OCI-LY3 (cell line): ENCODE data around the gene SULT2B1.
"Not testable (repeated sequence)": the region's sequence is repeated elsewhere in the genome, so short reads cannot be mapped to it uniquely, and the experiment has no call there.

Experiments used
- H2AFZ ChIP-seq: fragments of 200-600, 300-600 bp; shearing (Covaris generic); 2 replicates; pipeline ENCODE4 v1.6.0; 2014; ENCODE audit warnings: antibody characterized with exemption, low read depth, low read length
- H3K27ac ChIP-seq: fragments of 200-600, 300-600 bp; sonication (generic); 2 replicates; pipeline ENCODE4 v1.5.1; 2014; ENCODE audit warnings: mild to moderate bottlenecking, low read length, moderate library complexity, mixed read lengths
- H3K27me3 ChIP-seq: fragments of 200-600, 300-600 bp; sonication (generic); 2 replicates; pipeline ENCODE4 v1.6.1; 2014; ENCODE audit warnings: low read depth, low read length, mixed read lengths
- H3K36me3 ChIP-seq: fragments of 200-600, 300-600 bp; sonication (generic); replicated peaks from 2 replicates; pipeline ENCODE3; 2014; ENCODE audit warnings: low read depth, low read length, mixed read lengths
- H3K4me1 ChIP-seq: fragments of 300-600, 200-600 bp; sonication (generic); 2 replicates; pipeline ENCODE4 v1.6.1; 2014; ENCODE audit warnings: low read length, mixed read lengths
- H3K4me2 ChIP-seq: fragments of 200-600, 300-600 bp; sonication (generic); 2 replicates; pipeline ENCODE4 v1.6.1; 2014; ENCODE audit warnings: low read length, mixed read lengths
- H3K4me3 ChIP-seq: fragments of 300-600, 200-600 bp; sonication (generic); 2 replicates; pipeline ENCODE4 v1.5.1; 2014; ENCODE audit warnings: antibody characterized with exemption, mild to moderate bottlenecking, low read length, moderate library complexity
- H3K79me2 ChIP-seq: fragments of 300-600, 200-600 bp; shearing (Covaris generic); 2 replicates; pipeline ENCODE4 v1.6.1; 2014; ENCODE audit warnings: mild to moderate bottlenecking, low read length, mixed read lengths
- H3K9ac ChIP-seq: fragments of 300-600, 200-600 bp; shearing (Covaris generic); 2 replicates; pipeline ENCODE4 v1.6.0; 2014; ENCODE audit warnings: mild to moderate bottlenecking, low read length, moderate library complexity
- H3K9me3 ChIP-seq: fragments of 200-600, 300-600 bp; shearing (Covaris generic); 2 replicates; pipeline ENCODE4 v1.6.1; 2014; ENCODE audit warnings: low read length, mixed read lengths; ENCODE audit not compliant: insufficient read depth
- H4K20me1 ChIP-seq: fragments of 200-600, 300-600 bp; sonication (generic); 2 replicates; pipeline ENCODE4 v1.6.1; 2016; ENCODE audit warnings: low read length, mixed read lengths; ENCODE audit not compliant: insufficient read depth
- EZH2phosphoT487 ChIP-seq: fragments of 200-600 bp; shearing (Covaris generic); IDR thresholded peaks from 2 replicates; pipeline ENCODE4 v1.6.1; 2018; ENCODE audit warnings: antibody characterized with exemption, mixed run types, low read depth
- TF ChIP-seq, protein P1 (sequence below): fragments of 200-600, 300-600 bp; sonication (generic); IDR thresholded peaks from 2 replicates; pipeline ENCODE4 v1.5.1; 2014; ENCODE audit warnings: antibody characterized with exemption, low read length, low read depth

SULT2B1 gene

DNA sequence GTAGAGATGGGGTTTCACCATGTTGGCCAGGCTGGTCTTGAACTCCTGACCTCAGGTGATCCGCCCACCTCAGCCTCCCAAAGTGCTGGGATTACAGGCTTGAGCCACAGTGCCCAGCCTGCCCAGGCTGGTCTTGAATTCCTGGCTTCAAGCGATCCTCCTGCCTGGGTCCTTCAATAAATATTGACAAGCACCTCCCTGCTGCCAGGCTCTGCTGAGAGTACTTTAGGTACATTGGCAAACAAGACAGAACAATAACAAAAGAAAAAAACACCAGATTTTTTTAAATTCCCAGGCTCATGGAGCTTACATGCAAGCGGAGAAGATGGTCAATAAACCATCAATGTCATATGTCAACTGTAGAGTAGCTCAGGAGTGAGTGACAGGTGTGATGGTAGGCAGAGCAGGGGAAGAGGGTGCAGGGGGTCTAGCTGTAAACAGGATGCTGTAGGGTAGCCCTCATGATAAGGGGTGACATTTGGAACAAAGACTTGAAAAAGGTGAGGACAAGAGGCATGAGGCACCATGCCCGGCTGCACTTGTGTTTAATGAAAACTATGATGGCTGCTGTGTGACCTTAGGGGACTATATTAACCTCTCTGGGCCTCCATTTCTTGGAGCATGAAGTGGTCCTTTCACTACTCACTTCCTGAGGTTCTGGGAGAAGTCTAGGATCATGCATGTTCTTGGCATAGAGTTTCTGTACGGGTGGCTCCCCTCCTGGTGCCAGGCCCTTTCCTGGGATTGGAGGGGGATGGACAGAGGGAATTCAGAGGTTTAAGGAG is 19.6 kb downstream of the SULT2B1 start:
- H3K36me3 ChIP-seq: no peaks in the 10 kb centered on the region
- no peak overlapping the region for H2AFZ ChIP-seq
- H3K4me2 ChIP-seq: no peak overlapping the region
- no peak overlapping the region for H3K27ac ChIP-seq
- no peak overlapping the region for H3K9ac ChIP-seq
- peaks cover 7% of the 10 kb centered on the region for H3K27me3 ChIP-seq
- H3K4me1 ChIP-seq: peaks cover 5% of the 10 kb centered on the region
- H3K4me3 ChIP-seq: no peak overlapping the region
- no peaks in the 10 kb centered on the region for H4K20me1 ChIP-seq
- TF ChIP-seq EZH2phosphoT487: no peak
- TF ChIP-seq, protein P1, sequence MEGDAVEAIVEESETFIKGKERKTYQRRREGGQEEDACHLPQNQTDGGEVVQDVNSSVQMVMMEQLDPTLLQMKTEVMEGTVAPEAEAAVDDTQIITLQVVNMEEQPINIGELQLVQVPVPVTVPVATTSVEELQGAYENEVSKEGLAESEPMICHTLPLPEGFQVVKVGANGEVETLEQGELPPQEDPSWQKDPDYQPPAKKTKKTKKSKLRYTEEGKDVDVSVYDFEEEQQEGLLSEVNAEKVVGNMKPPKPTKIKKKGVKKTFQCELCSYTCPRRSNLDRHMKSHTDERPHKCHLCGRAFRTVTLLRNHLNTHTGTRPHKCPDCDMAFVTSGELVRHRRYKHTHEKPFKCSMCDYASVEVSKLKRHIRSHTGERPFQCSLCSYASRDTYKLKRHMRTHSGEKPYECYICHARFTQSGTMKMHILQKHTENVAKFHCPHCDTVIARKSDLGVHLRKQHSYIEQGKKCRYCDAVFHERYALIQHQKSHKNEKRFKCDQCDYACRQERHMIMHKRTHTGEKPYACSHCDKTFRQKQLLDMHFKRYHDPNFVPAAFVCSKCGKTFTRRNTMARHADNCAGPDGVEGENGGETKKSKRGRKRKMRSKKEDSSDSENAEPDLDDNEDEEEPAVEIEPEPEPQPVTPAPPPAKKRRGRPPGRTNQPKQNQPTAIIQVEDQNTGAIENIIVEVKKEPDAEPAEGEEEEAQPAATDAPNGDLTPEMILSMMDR: no peak
- H3K9me3 ChIP-seq: no peaks in the 10 kb centered on the region
- no peaks in the 10 kb centered on the region for H3K79me2 ChIP-seq

DNA sequence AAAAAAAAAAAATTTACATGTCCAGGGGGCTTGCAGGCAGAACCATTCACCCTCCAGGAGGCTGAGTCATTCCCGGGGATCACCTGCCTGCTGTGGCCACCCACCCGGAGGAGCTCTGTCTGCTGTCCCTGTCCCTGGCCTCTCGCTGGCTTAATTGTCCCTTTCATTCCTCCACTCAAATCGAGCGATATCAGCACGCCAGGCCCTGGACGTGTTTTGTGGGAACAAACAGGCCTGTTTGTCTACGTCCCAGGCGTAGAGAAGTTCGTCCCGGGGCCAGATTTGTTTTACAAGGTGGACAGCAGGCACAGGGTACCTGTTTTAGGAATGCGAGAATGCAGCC is 21.2 kb downstream of the SULT2B1 start:
- no peak for TF ChIP-seq EZH2phosphoT487
- TF ChIP-seq, protein P1: no peak
- Histone ChIP-seq H3K27ac (no peak overlapping the region), H3K79me2 (no peaks in the 10 kb centered on the region), H2AFZ (no peak overlapping the region), H3K4me2 (no peak overlapping the region), H3K4me3 (no peak overlapping the region), H3K4me1 (peaks cover 5% of the 10 kb centered on the region), H4K20me1 (no peaks in the 10 kb centered on the region), H3K9me3 (no peaks in the 10 kb centered on the region), H3K36me3 (no peaks in the 10 kb centered on the region), H3K9ac (no peak overlapping the region), H3K27me3 (no peaks in the 10 kb centered on the region)

DNA sequence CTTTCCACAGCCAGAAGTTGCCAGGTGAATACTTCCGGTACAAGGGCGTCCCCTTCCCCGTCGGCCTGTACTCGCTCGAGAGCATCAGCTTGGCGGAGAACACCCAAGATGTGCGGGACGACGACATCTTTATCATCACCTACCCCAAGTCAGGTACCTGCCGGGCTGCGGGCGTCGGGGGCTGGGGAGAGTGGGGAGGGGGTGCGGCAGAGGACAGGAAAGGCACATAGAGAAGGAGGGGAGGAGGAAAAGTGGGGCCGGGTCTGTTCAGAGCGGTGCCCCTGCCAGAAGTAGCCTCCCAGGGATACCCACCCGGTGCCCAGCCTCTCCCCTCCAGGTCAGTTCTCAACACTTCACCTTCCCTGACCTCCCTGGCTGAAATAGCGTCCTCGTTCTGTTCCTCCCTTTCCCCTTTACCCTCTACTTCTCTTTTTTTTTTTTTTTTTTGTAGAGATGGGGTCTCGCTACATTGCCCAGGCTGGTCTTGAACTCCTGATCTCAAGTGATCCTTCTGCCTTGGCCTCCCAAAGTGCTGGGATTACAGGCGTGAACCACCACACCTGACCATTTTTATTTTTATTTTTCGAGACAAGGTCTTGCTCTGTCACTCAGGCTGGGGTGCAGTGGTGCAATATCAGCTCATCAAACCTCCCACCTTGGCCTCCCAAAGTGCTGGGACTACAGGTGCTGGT is 24.1 kb downstream of the SULT2B1 start:
- Histone ChIP-seq H3K4me3 (no peak overlapping the region), H4K20me1 (no peaks in the 10 kb centered on the region), H3K36me3 (no peaks in the 10 kb centered on the region), H3K27ac (no peak overlapping the region), H2AFZ (no peak overlapping the region), H3K9ac (no peak overlapping the region), H3K79me2 (no peaks in the 10 kb centered on the region), H3K27me3 (no peaks in the 10 kb centered on the region), H3K9me3 (no peaks in the 10 kb centered on the region), H3K4me2 (no peak overlapping the region), H3K4me1 (peaks cover 5% of the 10 kb centered on the region)
- TF ChIP-seq, protein P1: no peak
- TF ChIP-seq EZH2phosphoT487: no peak

DNA sequence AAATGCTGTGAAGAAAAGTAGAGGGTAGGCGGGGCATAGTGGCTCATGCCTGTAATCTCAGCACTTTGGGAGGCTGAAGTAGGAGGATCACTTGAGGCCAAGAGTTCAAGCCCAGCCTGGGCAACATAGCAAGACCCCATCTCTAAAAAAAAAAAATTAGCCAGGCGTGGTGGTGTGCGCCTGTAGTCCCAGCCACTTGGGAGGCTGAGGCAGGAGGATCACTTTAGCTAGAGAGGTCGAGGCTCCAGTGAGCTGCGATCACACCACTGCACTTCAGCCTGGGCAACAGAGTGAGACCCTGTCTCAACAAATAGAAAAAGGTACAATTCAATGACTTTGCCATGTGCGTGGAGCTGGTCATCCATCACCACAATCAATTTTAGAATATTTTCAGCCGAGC is 25.9 kb downstream of the SULT2B1 start:
- H2AFZ ChIP-seq, H3K4me2 ChIP-seq, H3K36me3 ChIP-seq, H3K9me3 ChIP-seq, H3K4me1 ChIP-seq, H3K27ac ChIP-seq, H3K79me2 ChIP-seq, H3K4me3 ChIP-seq, H3K27me3 ChIP-seq, H4K20me1 ChIP-seq, H3K9ac ChIP-seq: not testable (repeated sequence)
